GM21619 (cell line): Measurements from ENCODE around the gene ZNF142.

Source experiments
- ATAC-seq: cut with Tn5 transposase; IDR thresholded peaks from one replicate; pipeline ENCODE4 v1.9.1; 2021; ENCODE audit not compliant: unreplicated experiment

ZNF142 gene

GRCh38 chr2:218655751-218656150 is 3.7 kb downstream of the ZNF142 start:
- ATAC-seq, result no peak

- no peak for ATAC-seq
Measured at GRCh38 chr2:218648787-218649100, 10.7 kb downstream of the ZNF142 start.

- no peak for ATAC-seq
Measured at GRCh38 chr2:218648088-218648786, 11.2 kb downstream of the ZNF142 start.

GRCh38 chr2:218645126-218645525 is 14.3 kb downstream of the ZNF142 start:
- peak; percentile 69 for ATAC-seq

GRCh38 chr2:218644721-218645120 is 14.7 kb downstream of the ZNF142 start:
- ATAC-seq, result no peak

- no peak for ATAC-seq
Measured at GRCh38 chr2:218643751-218644310, 15.6 kb downstream of the ZNF142 start.

- ATAC-seq, result no peak
Measured at GRCh38 chr2:218642786-218643185, 16.6 kb downstream of the ZNF142 start.

GRCh38 chr2:218642121-218642656 is 17.2 kb downstream of the ZNF142 start:
- no peak for ATAC-seq

GRCh38 chr2:218638372-218638771 is 21.1 kb downstream of the ZNF142 start:
- ATAC-seq, result no peak

GRCh38 chr2:218635719-218636118 is 23.7 kb downstream of the ZNF142 start:
- no peak for ATAC-seq

- no peak for ATAC-seq
Measured at GRCh38 chr2:218631837-218632236, 27.6 kb downstream of the ZNF142 start.

GRCh38 chr2:218627939-218628338 is 31.5 kb downstream of the ZNF142 start:
- ATAC-seq, result no peak

GRCh38 chr2:218626369-218626768 is 33.1 kb downstream of the ZNF142 start:
- no peak for ATAC-seq

GRCh38 chr2:218623366-218623705 is 36.1 kb downstream of the ZNF142 start:
- ATAC-seq, result no peak

- ATAC-seq, result no peak
Measured at GRCh38 chr2:218622606-218623365, 36.6 kb downstream of the ZNF142 start.

GRCh38 chr2:218621007-218621406 is 38.4 kb downstream of the ZNF142 start:
- no peak for ATAC-seq

- no peak for ATAC-seq
Measured at GRCh38 chr2:218618102-218618860, 41.1 kb downstream of the ZNF142 start.

- no peak for ATAC-seq
Measured at GRCh38 chr2:218615868-218616315, 43.5 kb downstream of the ZNF142 start.

- ATAC-seq, result no peak
Measured at GRCh38 chr2:218607436-218608115, 51.8 kb downstream of the ZNF142 start, which contains the start of gene PLCD4. Gene PLCD4 (plus strand): TSS chr2:218607899. CDS start chr2:218615740, 7,841 bp downstream.

GRCh38 chr2:218605432-218605831 is 54.0 kb downstream of the ZNF142 start:
- ATAC-seq, result no peak
